Heart left ventricle (tissue), 16 donors: ENCODE data around the gene TRMO. TPM values are rescaled to one million over a fixed set of nuclear protein-coding genes. Genes with fewer than 3 reads are reported as not detected.

Source experiments
- ATAC-seq, 4 donors: fragments of 200-7000 bp; cut with Tn5 transposase; one replicate each; pipeline ENCODE4 v1.9.1; 2020 to 2022; ENCODE audit warnings: moderate library complexity in 4 of 4, mild to moderate bottlenecking in 3 of 4, moderate number of reproducible peaks in 1 of 4
- DNase-seq, 5 donors: peaks; one replicate each; pipeline ENCODE4 v3.0.0-alpha.2; 2020
- H3K27ac ChIP-seq, 12 donors: fragments of 200-600 bp; sonication (generic) in 4 of 12; one replicate each; pipeline versions ENCODE4 v1.5.0 to v1.8.0; 2016 to 2022; ENCODE audit warnings: mild to moderate bottlenecking in 2 of 12
- H3K27me3 ChIP-seq, 9 donors: fragments of 200-600 bp; sonication (generic) in 2 of 9; one replicate each; pipeline versions ENCODE4 v1.5.1 to v1.8.0; 2016 to 2022; ENCODE audit warnings: mild to moderate bottlenecking in 3 of 9
- H3K36me3 ChIP-seq, 9 donors: fragments of 200-600 bp; sonication (generic) in 2 of 9; one replicate each; pipeline versions ENCODE4 v1.5.0 to v1.8.0; 2018 to 2022; ENCODE audit warnings: mild to moderate bottlenecking in 2 of 9
- H3K4me1 ChIP-seq, 12 donors: fragments of 200-600 bp; sonication (generic) in 4 of 12; one replicate each; pipeline versions ENCODE4 v1.5.0 to v1.8.0; 2016 to 2022; ENCODE audit warnings: mild to moderate bottlenecking in 3 of 12
- H3K4me3 ChIP-seq, 12 donors: fragments of 200-600 bp; sonication (generic) in 4 of 12; one replicate each; pipeline versions ENCODE4 v1.5.0 to v1.8.0; 2017 to 2022; ENCODE audit warnings: mild to moderate bottlenecking in 9 of 12, moderate library complexity in 4 of 12
- H3K9me3 ChIP-seq, 12 donors: fragments of 200-600 bp; sonication (generic) in 4 of 12; one replicate each; pipeline versions ENCODE4 v1.5.0 to v1.8.0; 2016 to 2022; ENCODE audit warnings: mild to moderate bottlenecking in 1 of 12
- POLR2A ChIP-seq, 2 donors: fragments of 450-650 bp; IDR thresholded peaks; one replicate each; pipeline ENCODE4 v1.6.1; 2017; ENCODE audit warnings: antibody characterized with exemption in 2 of 2, mild to moderate bottlenecking in 2 of 2, moderate library complexity in 2 of 2
- WGBS, 4 donors: extraction: QIAGEN DNeasy Blood & Tissue Kit in 2 of 4; methylation state at CpG; one replicate each; pipeline versions ENCODE4 v1.1.5 to v1.1.7; 2013 to 2018; 5-methylcytosine and 5-hydroxymethylcytosine counted together
- intact Hi-C, 10 donors: fragments of 100-400 bp; cut with DNase I; formaldehyde crosslinking; loops; one replicate each; pipeline versions ENCODE4 v1.11.1 to v1.14.2; 2022
- polyA plus RNA-seq, 2 donors: library from polyadenylated mRNA; stranded (reverse); fragments of 200-250 nt; gene quantifications; one replicate each; pipeline ENCODE4 v1.2.3, GENCODE V29; 2013
- total RNA-seq, 9 donors: library from RNA; depleted of rRNA in 2 of 9; stranded (reverse); fragments of >200 nt in 2 of 9; fragmentation: NEBNext Ultra II Directional in 3 of 9; extraction: Animal tissue kit (Norgen Biotek cat#: 25700) in 3 of 9; gene quantifications; one replicate each; pipeline versions ENCODE4 v1.1.0 to v1.2.4, GENCODE V29; 2016 to 2023
- TF ChIP-seq, protein P1 (sequence below), 12 donors: fragments of 200-600 bp; sonication (generic) in 4 of 12; IDR thresholded peaks; one replicate each; pipeline versions ENCODE4 v1.5.0 to v1.8.0; 2018 to 2022; ENCODE audit warnings: antibody characterized with exemption in 12 of 12, mild to moderate bottlenecking in 5 of 12
- donor health status: ischemic (EF 13 %, LVEDD 7.1; RV severe dilation, severe dysfunction).
- donor health status: healthy with polysubstance abuse.
- donor health status: DM: no; HTN: yes; CAD: no.
- donor health status: DM: no; HTN: no; CAD: no.
- donor health status: ischemic (EF 25% LVEDD 6.9; RV normal size, moderate dysfunction).
- donor health status: ischemic (EF 25% LVEDD 5.7; RV mildly dilated, moderate dysfunction).
- donor health status: healthy.
- donor health status: DM: yes; HTN: yes; CAD: no.
- donor health status: ischemic (EF 35%, LVEDD 5.7; RV mildly dilated, moderate dysfunction).
- donor health status: nonischemic (EF 11% LVEDD 7.7; RV severe dilation, severe dysfunction).
- donor health status: DM: yes; HTN: yes; CAD: no.
- donor health status: PGD.
- donor health status: ischemic (EF 29% LVEDD 5.4; RV normal size, mild dysfunction).
- donor health status: nonischemic (EF 23%, LVEDD 6.1; RV moderate dilation, normal function).

TRMO gene
- total and polyA plus RNA-seq, 11 donors: 2.8 to 23.3 (median 8.0) TPM

DNA sequence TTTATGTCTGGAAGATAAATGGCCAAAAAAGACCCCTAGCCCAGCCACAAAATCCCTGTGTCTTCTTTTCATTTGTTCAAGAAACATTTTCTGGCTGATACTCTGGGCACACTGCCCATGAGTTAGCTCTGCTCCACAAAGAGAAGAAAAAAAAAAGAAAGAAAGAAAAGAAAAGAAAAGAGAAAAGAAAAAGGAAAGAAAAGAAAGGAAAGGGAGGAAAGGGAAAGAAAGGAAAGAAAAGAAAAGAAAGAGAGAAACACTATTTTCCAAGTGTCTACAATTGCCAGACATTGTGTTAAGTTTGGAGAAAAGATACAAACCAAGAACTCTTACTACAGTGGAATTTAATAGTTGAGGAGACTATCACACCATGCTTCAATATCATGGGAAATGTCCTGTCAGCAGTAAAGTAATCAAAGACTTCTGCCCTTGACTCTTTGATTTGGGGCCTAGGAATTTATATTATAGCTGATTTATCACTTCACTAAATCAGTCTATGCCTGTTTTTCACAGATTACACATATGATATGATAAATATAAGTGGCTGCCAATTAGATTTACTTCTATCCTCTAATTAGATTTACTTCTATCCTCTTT lies 3.0 kb downstream of the TRMO start:
- no peak for TF ChIP-seq POLR2A (IDR thresholded peaks at IDR 0.05)
- TF ChIP-seq, protein P1, sequence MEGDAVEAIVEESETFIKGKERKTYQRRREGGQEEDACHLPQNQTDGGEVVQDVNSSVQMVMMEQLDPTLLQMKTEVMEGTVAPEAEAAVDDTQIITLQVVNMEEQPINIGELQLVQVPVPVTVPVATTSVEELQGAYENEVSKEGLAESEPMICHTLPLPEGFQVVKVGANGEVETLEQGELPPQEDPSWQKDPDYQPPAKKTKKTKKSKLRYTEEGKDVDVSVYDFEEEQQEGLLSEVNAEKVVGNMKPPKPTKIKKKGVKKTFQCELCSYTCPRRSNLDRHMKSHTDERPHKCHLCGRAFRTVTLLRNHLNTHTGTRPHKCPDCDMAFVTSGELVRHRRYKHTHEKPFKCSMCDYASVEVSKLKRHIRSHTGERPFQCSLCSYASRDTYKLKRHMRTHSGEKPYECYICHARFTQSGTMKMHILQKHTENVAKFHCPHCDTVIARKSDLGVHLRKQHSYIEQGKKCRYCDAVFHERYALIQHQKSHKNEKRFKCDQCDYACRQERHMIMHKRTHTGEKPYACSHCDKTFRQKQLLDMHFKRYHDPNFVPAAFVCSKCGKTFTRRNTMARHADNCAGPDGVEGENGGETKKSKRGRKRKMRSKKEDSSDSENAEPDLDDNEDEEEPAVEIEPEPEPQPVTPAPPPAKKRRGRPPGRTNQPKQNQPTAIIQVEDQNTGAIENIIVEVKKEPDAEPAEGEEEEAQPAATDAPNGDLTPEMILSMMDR (IDR thresholded peaks at IDR 0.05): no peak
- no peak overlapping the region for H3K4me3 ChIP-seq
- H3K27me3 ChIP-seq: no peaks in the 10 kb centered on the region
- no peak for DNase-seq
- no peak for ATAC-seq
- intact Hi-C loops: no loop called here
- peak overlapping the region in 1 of 12 donors; percentile 93 for H3K27ac ChIP-seq
- no peaks in the 10 kb centered on the region for H3K9me3 ChIP-seq
- H3K4me1 ChIP-seq: peaks cover 0 to 51% (median 15%) of the 10 kb centered on the region in 12 donors
- peaks cover 0 to 23% (median 20%) of the 10 kb centered on the region in 9 donors for H3K36me3 ChIP-seq

DNA sequence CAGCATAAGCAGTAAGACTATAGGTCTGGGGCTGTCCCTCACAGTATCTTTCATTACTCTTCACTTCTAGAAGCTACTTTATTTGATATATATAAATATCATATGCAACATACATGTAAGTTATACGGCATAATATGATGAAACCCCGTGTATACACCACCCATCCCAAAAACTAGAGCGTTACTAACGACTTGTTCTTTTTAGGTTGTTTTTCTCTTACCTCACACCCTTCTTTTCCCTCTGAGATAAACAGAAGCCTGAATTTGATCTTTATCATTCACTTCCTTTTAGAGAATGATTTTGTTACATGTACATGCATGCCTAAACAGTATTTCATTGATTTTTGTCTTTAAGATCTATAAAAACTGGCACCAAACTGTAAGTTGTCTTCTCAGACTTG lies 3.7 kb downstream of the TRMO start:
- Histone ChIP-seq H3K9me3 (no peaks in the 10 kb centered on the region), H3K4me1 (peaks cover 0 to 45% (median 15%) of the 10 kb centered on the region in 12 donors), H3K27me3 (no peaks in the 10 kb centered on the region), H3K36me3 (peaks cover 0 to 30% (median 27%) of the 10 kb centered on the region in 9 donors), H3K27ac (peak overlapping the region in 1 of 12 donors; percentile 93), H3K4me3 (no peak overlapping the region)
- 82 to 86% (median 85%) methylated on average over 4 of the region's 4 CpGs for WGBS, 4 donors
- DNase-seq (no peak), ATAC-seq (no peak)
- TF ChIP-seq POLR2A (IDR thresholded peaks at IDR 0.05): no peak
- TF ChIP-seq, protein P1 (IDR thresholded peaks at IDR 0.05): no peak
- intact Hi-C loops: no loop called here

DNA sequence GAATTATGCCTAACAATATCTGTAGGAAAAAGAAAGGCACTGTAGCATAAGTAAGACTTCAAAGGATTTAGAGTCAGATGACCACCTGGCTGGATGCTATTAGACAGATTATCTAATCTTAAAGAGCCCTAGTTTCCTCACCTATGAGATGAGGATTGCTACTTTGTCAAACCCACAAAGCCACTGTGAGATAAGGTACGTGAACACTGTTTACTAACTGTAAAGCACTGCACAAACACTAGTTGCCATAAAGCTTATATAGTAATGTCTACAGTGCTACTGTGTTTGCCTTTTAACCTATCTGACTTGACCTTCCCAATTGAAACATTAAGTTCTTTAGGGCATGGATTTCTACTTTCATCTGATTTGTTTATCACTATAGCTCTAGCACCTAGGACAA lies 10.3 kb downstream of the TRMO start:
- H3K9me3 ChIP-seq: no peaks in the 10 kb centered on the region
- no peak overlapping the region for H3K4me3 ChIP-seq
- ATAC-seq (no peak), DNase-seq (no peak)
- peaks cover 3 to 95% (median 73%) of the 10 kb centered on the region in 9 donors for H3K36me3 ChIP-seq
- intact Hi-C loops: no loop called here
- 74 to 100% (median 81%) methylated on average over 1 of the region's 1 CpG for WGBS, 4 donors
- H3K27ac ChIP-seq: no peak overlapping the region
- H3K27me3 ChIP-seq: no peaks in the 10 kb centered on the region
- TF ChIP-seq, protein P1 (IDR thresholded peaks at IDR 0.05): no peak
- TF ChIP-seq POLR2A (IDR thresholded peaks at IDR 0.05): no peak
- peaks cover 0 to 18% (median 0%) of the 10 kb centered on the region in 12 donors for H3K4me1 ChIP-seq

DNA sequence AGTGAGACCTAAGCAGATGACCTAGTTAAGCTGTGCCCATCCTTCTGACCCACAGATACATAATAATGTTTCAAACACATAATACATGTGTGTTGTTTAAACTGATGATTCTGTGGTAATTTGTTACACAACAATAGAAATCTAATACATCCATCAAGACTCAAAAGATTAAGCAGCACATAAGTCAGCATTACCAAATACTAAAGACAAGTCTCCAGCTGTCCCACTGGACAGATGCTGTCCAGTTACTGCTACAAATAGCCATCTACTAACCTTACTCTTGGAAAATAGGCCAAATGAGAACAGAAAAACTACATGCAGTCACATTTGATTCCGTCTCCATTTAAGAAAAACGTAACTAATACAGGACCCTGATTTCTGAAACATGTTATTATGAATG lies 10.8 kb downstream of the TRMO start:
- Histone ChIP-seq H3K4me3 (no peak overlapping the region), H3K36me3 (peaks cover 3 to 95% (median 73%) of the 10 kb centered on the region in 9 donors), H3K4me1 (peaks cover 0 to 23% (median 0%) of the 10 kb centered on the region in 12 donors), H3K27ac (no peak overlapping the region), H3K27me3 (no peaks in the 10 kb centered on the region), H3K9me3 (no peaks in the 10 kb centered on the region)
- TF ChIP-seq, protein P1 (IDR thresholded peaks at IDR 0.05): no peak
- TF ChIP-seq POLR2A (IDR thresholded peaks at IDR 0.05): no peak
- intact Hi-C loops: no loop called here
- DNase-seq (no peak), ATAC-seq (no peak)
- 91 to 97% (median 95%) methylated on average over 2 of the region's 2 CpGs for WGBS, 4 donors
